ENCODE data around the gene ATP8B3. TPM values are rescaled to one million over a fixed set of nuclear protein-coding genes. Genes with fewer than 3 reads are reported as not detected.

ATP8B3 gene
- polyA plus RNA-seq, 1 donor (not counting 4 experiments of a cell fraction or from before 2014, with no cell fraction given), result 0.98 TPM

DNA sequence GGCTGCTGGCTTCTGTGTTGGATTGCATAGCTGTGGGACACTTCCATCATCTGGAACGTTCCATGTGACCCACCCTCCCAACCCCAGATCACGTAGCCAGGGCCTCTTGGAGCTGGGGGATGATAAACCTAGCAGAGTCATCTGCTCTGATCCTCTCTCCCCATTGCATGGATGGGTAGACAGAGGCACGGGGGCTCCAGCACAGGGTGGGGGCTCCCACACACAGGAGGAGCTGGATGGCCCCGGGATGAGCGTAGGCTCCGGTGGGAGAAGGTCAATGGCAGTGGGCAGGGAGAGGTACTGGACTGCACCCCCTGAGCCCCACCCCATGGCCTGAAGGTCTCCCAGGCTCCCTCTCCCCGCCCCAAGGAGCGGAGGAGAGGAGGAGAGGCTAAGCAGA is 25.4 kb downstream of the ATP8B3 start:
- Histone ChIP-seq H3K4me3 (ENCODE audit: control insufficient read depth in 2 of 3, extremely low read depth in 1 of 3, insufficient read depth in 2 of 3, low read depth in 1 of 3, low read length in 3 of 3) (no peak overlapping the region), H3K79me2 (ENCODE audit: control insufficient read depth, insufficient read depth, low read length) (no peaks in the 10 kb centered on the region), H3K27me3 (ENCODE audit: control insufficient read depth, extremely low read depth, insufficient read depth, low read length) (peaks cover 21% of the 10 kb centered on the region), H2AFZ (ENCODE audit: control insufficient read depth, low read length) (no peak overlapping the region), H3K9me1 (ENCODE audit: control insufficient read depth, extremely low read depth, insufficient read depth, low read length) (no peaks in the 10 kb centered on the region), H3K4me2 (ENCODE audit: control insufficient read depth, extremely low read depth, insufficient read depth, low read depth, low read length) (no peak overlapping the region), H3K27ac (ENCODE audit: control insufficient read depth, insufficient read depth, low read length) (no peak overlapping the region), H3K9me3 (ENCODE audit: control insufficient read depth, low read depth, low read length) (no peaks in the 10 kb centered on the region), H4K20me1 (ENCODE audit: control insufficient read depth, extremely low read depth, insufficient read depth, low read length) (no peaks in the 10 kb centered on the region), H3K9ac (ENCODE audit: control insufficient read depth, extremely low read depth, insufficient read depth, low read length) (no peak overlapping the region), H3K36me3 (ENCODE audit: control insufficient read depth in 2 of 2, extremely low read depth in 1 of 2, insufficient read depth in 2 of 2, low read length in 2 of 2) (no peaks in the 10 kb centered on the region), H3K4me1 (ENCODE audit: control insufficient read depth, extremely low read depth, insufficient read depth, low read length) (no peaks in the 10 kb centered on the region)
- FAIRE-seq, result no peak
- DNase-seq (ENCODE audit: low read depth, low spot score), result no peak
- dilution Hi-C loops (cut with MboI; ENCODE audit: extremely low pct_ligation_motif_present, low sequenced_read_pairs), result no loop called here
- TF ChIP-seq, protein P1, sequence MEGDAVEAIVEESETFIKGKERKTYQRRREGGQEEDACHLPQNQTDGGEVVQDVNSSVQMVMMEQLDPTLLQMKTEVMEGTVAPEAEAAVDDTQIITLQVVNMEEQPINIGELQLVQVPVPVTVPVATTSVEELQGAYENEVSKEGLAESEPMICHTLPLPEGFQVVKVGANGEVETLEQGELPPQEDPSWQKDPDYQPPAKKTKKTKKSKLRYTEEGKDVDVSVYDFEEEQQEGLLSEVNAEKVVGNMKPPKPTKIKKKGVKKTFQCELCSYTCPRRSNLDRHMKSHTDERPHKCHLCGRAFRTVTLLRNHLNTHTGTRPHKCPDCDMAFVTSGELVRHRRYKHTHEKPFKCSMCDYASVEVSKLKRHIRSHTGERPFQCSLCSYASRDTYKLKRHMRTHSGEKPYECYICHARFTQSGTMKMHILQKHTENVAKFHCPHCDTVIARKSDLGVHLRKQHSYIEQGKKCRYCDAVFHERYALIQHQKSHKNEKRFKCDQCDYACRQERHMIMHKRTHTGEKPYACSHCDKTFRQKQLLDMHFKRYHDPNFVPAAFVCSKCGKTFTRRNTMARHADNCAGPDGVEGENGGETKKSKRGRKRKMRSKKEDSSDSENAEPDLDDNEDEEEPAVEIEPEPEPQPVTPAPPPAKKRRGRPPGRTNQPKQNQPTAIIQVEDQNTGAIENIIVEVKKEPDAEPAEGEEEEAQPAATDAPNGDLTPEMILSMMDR (optimal IDR thresholded peaks at IDR 0.05 in 1 of 3, IDR thresholded peaks at IDR 0.05 in 1 of 3, conservative IDR thresholded peaks at IDR 0.05 in 1 of 3; ENCODE audit: extremely low read depth in 1 of 3, insufficient read depth in 2 of 3, low read length in 3 of 3), result no peak
- TF ChIP-seq EZH2 (IDR thresholded peaks at IDR 0.05; ENCODE audit: low read length), result no peak

DNA sequence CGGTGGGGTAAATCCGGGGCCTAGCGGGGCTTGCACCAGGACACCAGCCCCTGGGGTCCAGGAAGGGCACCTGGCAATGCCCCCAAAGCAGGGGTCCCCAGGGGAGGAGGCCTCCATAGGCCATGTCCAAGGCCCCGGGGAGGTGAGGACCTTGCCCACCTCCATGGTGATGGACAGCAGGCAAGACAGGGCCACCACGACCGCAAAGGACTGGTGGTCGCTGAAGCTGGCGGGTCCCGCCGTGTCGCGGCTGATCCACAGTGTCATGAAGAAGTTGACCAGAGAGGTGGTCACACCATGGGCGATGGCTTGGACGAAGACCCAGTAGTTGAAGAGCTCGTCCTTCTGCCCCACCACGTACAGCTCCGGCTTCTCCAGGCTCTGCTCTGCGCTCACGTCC is 26.8 kb downstream of the ATP8B3 start:
- no peak overlapping the region for H2AFZ ChIP-seq (ENCODE audit: control insufficient read depth, low read length)
- no peak overlapping the region for H3K4me3 ChIP-seq (ENCODE audit: control insufficient read depth in 2 of 3, extremely low read depth in 1 of 3, insufficient read depth in 2 of 3, low read depth in 1 of 3, low read length in 3 of 3)
- no peak overlapping the region for H3K9ac ChIP-seq (ENCODE audit: control insufficient read depth, extremely low read depth, insufficient read depth, low read length)
- no peak for TF ChIP-seq EZH2 (IDR thresholded peaks at IDR 0.05; ENCODE audit: low read length)
- TF ChIP-seq, protein P1 (optimal IDR thresholded peaks at IDR 0.05 in 1 of 3, IDR thresholded peaks at IDR 0.05 in 1 of 3, conservative IDR thresholded peaks at IDR 0.05 in 1 of 3; ENCODE audit: extremely low read depth in 1 of 3, insufficient read depth in 2 of 3, low read length in 3 of 3), result no peak
- H3K4me2 ChIP-seq (ENCODE audit: control insufficient read depth, extremely low read depth, insufficient read depth, low read depth, low read length), result no peak overlapping the region
- peaks cover 21% of the 10 kb centered on the region for H3K27me3 ChIP-seq (ENCODE audit: control insufficient read depth, extremely low read depth, insufficient read depth, low read length)
- H4K20me1 ChIP-seq (ENCODE audit: control insufficient read depth, extremely low read depth, insufficient read depth, low read length), result no peaks in the 10 kb centered on the region
- no peaks in the 10 kb centered on the region for H3K79me2 ChIP-seq (ENCODE audit: control insufficient read depth, insufficient read depth, low read length)
- no peaks in the 10 kb centered on the region for H3K36me3 ChIP-seq (ENCODE audit: control insufficient read depth in 2 of 2, extremely low read depth in 1 of 2, insufficient read depth in 2 of 2, low read length in 2 of 2)
- H3K9me3 ChIP-seq (ENCODE audit: control insufficient read depth, low read depth, low read length), result no peaks in the 10 kb centered on the region
- DNase-seq (ENCODE audit: low read depth, low spot score) (no peak), FAIRE-seq (no peak)
- no peaks in the 10 kb centered on the region for H3K9me1 ChIP-seq (ENCODE audit: control insufficient read depth, extremely low read depth, insufficient read depth, low read length)
- H3K27ac ChIP-seq (ENCODE audit: control insufficient read depth, insufficient read depth, low read length), result no peak overlapping the region
- H3K4me1 ChIP-seq (ENCODE audit: control insufficient read depth, extremely low read depth, insufficient read depth, low read length), result no peaks in the 10 kb centered on the region
- dilution Hi-C loops (cut with MboI; ENCODE audit: extremely low pct_ligation_motif_present, low sequenced_read_pairs), result no loop called here
